Measurements from ENCODE around the gene SHC3. TPM values are rescaled to one million over a fixed set of nuclear protein-coding genes. Genes with fewer than 3 reads are reported as not detected.

The SHC3 gene
- total RNA-seq, 3 donors from 2014 or later (not counting 1 experiment from before 2014, with no cell fraction given): 0.02 to 0.09 (median 0.08) TPM

DNA sequence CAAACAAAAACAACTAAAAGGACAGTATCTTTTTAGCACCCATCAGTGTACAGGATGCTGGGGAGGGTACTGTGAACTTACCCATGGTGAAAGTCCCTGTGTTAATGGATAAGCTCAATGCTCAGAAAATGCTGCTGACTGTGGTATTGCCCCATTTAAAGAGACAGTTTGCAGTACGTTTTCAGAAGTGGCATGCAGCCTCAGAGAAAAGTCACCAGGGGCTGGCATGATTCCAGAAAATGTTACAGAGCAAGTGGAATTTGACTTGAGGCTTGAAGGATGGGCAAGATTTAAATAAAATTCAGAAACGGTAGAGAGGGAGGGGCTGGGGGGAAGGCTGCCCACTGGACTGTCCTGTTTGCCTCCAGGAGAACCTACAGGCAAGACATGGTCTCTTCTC lies 180.1 kb downstream of the SHC3 start:
- ATAC-seq: no peak
- DNase-seq: no peak
- TF ChIP-seq CTCF (IDR thresholded peaks at IDR 0.05): no peak
- Mint-ChIP-seq H3K27ac (no peak overlapping the region), H3K27me3 (ENCODE audit: low read depth in 2 of 2) (peaks cover 11 to 48% of the 10 kb centered on the region in 2 donors), H3K4me1 (peaks cover 5 to 6% of the 10 kb centered on the region in 2 donors), H3K36me3 (no peaks in the 10 kb centered on the region), H3K4me3 (no peak overlapping the region), H3K9me3 (no peaks in the 10 kb centered on the region)
- no peak overlapping the region for H3K27ac ChIP-seq (ENCODE audit: low read length)
- H3K9me3 ChIP-seq (ENCODE audit: control insufficient read depth, insufficient read depth, low read length): no peaks in the 10 kb centered on the region
- intact Hi-C loops (cut with micrococcal nuclease): no loop called here
- H3K4me1 ChIP-seq (ENCODE audit: control insufficient read depth, insufficient read depth, low read length): peaks cover 6% of the 10 kb centered on the region
- 20% methylated on average over 2 of the region's 2 CpGs for WGBS (ENCODE audit: insufficient coverage)
- no peak overlapping the region for H3K4me3 ChIP-seq (ENCODE audit: low read length)
- H3K27me3 ChIP-seq (ENCODE audit: control insufficient read depth, insufficient read depth, low read length): peaks cover 2% of the 10 kb centered on the region
- no peaks in the 10 kb centered on the region for H3K36me3 ChIP-seq (ENCODE audit: control insufficient read depth, insufficient read depth, low read length)

- TF ChIP-seq CTCF (IDR thresholded peaks at IDR 0.05): no peak
- H3K4me1 ChIP-seq (ENCODE audit: control insufficient read depth, insufficient read depth, low read length): peaks cover 6% of the 10 kb centered on the region
- H3K9me3 ChIP-seq (ENCODE audit: control insufficient read depth, insufficient read depth, low read length): no peaks in the 10 kb centered on the region
- intact Hi-C loops (cut with micrococcal nuclease): no loop called here
- Mint-ChIP-seq H3K9me3 (no peaks in the 10 kb centered on the region), H3K4me1 (peaks cover 5 to 6% of the 10 kb centered on the region in 2 donors), H3K27me3 (ENCODE audit: low read depth in 2 of 2) (peaks cover 14 to 48% of the 10 kb centered on the region in 2 donors), H3K27ac (no peak overlapping the region), H3K36me3 (no peaks in the 10 kb centered on the region), H3K4me3 (no peak overlapping the region)
- no peak overlapping the region for H3K4me3 ChIP-seq (ENCODE audit: low read length)
- DNase-seq: no peak
- ATAC-seq: no peak
- H3K27ac ChIP-seq (ENCODE audit: low read length): no peak overlapping the region
- H3K27me3 ChIP-seq (ENCODE audit: control insufficient read depth, insufficient read depth, low read length): peaks cover 2% of the 10 kb centered on the region
- H3K36me3 ChIP-seq (ENCODE audit: control insufficient read depth, insufficient read depth, low read length): no peaks in the 10 kb centered on the region
- WGBS (ENCODE audit: insufficient coverage): 94% methylated on average over 8 of the region's 8 CpGs
Observed at GRCh38 chr9:88997646-88998045, 181.0 kb downstream of the SHC3 start.

DNA sequence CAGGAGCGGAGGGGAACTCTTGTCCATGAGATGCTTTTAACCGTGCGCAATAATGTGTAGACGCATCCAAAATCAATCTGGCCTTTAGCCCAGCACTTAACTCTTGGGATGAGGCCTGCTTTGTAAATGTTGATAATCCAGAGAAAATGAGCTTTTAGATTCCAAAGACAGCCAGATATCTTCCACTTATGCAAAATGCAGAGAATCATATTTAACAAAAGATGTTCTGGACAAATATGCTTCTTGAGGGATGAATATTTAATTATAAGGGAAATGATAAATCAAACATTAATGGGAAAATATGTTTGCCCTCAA lies 181.7 kb downstream of the SHC3 start:
- no peaks in the 10 kb centered on the region for H3K36me3 Mint-ChIP-seq
- no peaks in the 10 kb centered on the region for H3K9me3 Mint-ChIP-seq
- intact Hi-C loops (cut with micrococcal nuclease): no loop called here
- DNase-seq: no peak
- no peak for TF ChIP-seq CTCF (IDR thresholded peaks at IDR 0.05)
- Histone ChIP-seq H3K4me3 (ENCODE audit: low read length) (no peak overlapping the region), H3K27me3 (ENCODE audit: control insufficient read depth, insufficient read depth, low read length) (peaks cover 2% of the 10 kb centered on the region), H3K27ac (ENCODE audit: low read length) (no peak overlapping the region), H3K9me3 (ENCODE audit: control insufficient read depth, insufficient read depth, low read length) (no peaks in the 10 kb centered on the region), H3K36me3 (ENCODE audit: control insufficient read depth, insufficient read depth, low read length) (no peaks in the 10 kb centered on the region), H3K4me1 (ENCODE audit: control insufficient read depth, insufficient read depth, low read length) (peaks cover 6% of the 10 kb centered on the region)
- H3K4me1 Mint-ChIP-seq: peaks cover 2 to 5% of the 10 kb centered on the region in 2 donors
- ATAC-seq: no peak
- 97% methylated on average over 4 of the region's 4 CpGs for WGBS (ENCODE audit: insufficient coverage)
- peaks cover 18 to 48% of the 10 kb centered on the region in 2 donors for H3K27me3 Mint-ChIP-seq (ENCODE audit: low read depth in 2 of 2)
- no peak overlapping the region for H3K4me3 Mint-ChIP-seq
- H3K27ac Mint-ChIP-seq: no peak overlapping the region

Data from natural killer cell (primary cell).